ENCODE measurements around the gene DAB1.

The DAB1 gene

GRCh38 chr1:57208741-57209302 lies 215.0 kb downstream of the DAB1 start:
- DNase-seq, result no peak

- DNase-seq, result no peak
Measured at GRCh38 chr1:57206038-57206437, 217.8 kb downstream of the DAB1 start.

GRCh38 chr1:57204942-57205787 lies 218.7 kb downstream of the DAB1 start:
- DNase-seq, result no peak

GRCh38 chr1:57204091-57204490 lies 219.8 kb downstream of the DAB1 start:
- no peak for DNase-seq

- no peak for DNase-seq
Measured at GRCh38 chr1:57202241-57202640, 221.6 kb downstream of the DAB1 start.

- DNase-seq, result no peak
Measured at GRCh38 chr1:57198912-57199311, 224.9 kb downstream of the DAB1 start.

DNA sequence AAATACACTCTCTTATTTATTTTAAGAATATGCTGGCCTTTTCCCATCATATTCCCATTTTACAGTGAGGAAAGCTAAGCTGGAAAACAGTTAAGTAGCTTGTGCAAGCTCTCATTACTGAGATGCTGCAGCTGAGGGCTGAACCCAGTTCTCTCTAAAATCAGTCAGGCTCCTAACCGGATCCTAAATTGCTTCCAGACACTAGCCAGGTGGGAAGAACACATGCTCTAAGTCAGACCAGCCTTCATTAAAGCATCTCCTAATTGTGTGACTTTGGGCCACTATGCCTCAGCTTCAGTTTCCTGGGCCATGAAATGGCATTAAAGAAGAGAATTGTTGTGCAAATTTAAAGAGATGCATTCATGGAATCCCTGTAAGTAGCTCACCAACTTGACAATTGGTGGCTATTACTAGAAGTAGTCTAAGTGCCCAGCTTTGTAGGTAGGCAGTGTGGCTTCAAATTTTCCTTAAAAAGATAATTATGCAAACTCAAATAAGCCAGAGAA lies 228.4 kb downstream of the DAB1 start:
- no peak for DNase-seq

GRCh38 chr1:57192222-57192621 lies 231.6 kb downstream of the DAB1 start:
- DNase-seq, result no peak

DNA sequence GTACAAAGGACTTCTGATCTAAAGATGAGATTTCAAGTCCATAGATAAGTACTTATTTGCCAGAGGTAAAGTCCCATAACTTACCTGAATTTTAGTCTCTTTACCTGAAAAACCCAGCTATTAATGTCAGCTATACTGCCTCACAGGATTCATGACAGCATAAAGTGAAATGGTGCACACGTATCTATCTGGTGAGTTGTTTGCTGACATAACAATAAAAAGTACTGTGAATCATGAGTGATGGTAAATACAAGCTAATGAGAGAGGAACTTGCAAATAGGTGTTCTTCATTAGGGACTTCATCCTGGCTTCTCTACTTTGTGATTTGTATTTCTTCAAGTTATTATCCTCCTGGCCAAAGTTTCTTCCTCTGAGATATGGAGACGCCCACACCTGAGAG lies 233.0 kb downstream of the DAB1 start:
- DNase-seq, result no peak

- no peak for DNase-seq
Measured at GRCh38 chr1:57188168-57188567, 235.7 kb downstream of the DAB1 start.

DNA sequence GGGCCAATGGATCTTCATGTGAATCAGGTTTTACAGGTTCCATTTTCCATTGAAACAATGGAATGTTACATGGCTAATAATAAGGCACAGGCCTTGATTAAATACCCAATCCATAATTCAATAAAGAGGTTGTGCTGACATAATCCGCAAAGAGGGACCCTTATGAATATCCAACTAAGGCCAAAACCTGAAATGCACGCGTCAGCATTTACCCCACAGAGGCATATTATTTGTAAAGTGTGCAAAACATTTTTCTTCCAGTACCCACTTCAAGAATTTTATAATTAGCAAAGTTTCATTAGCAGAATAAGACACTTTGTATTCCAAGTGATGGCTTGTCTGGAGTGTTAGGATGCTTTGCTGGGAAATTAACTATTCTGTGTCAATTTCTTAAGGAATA lies 237.4 kb downstream of the DAB1 start:
- no peak for DNase-seq

DNA sequence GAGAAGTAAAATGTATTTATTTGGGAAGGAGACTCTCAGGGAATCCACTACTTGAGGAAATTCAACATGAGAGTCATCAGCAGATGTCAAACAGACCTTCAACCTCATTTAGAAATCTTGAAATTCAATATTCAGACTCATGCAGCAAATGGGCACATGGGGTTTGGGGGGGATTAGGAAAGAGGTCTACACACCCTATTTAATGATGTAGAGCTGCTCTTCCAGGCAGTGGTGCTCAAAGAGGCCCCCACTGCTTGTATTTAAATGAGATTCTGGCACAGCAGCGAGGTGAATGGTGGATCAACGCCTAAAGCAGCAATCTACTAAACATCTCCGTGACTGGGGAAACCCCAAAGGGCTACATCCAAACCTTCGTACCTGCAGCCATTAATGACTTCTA lies 244.9 kb downstream of the DAB1 start:
- DNase-seq, result no peak

DNA sequence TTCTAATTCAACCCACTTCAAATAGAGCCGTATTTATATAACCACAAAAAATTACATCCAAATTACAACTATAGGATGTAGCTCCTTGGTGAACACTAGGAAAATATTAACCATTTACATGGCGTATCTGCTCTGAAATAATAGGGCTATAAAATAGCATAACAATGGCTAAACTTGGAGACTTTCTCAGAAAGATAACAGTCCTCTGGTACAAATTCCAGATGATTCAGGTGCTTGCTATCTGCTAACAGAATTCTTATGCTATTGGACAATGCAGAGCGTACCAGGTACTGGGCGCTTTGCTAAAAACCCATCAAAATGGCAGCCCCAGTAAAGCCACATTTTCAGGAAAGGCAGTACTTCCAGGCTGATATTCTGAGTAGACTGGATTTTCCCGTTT lies 248.4 kb downstream of the DAB1 start:
- DNase-seq, result no peak

- no peak for DNase-seq
Measured at GRCh38 chr1:57172040-57172439, 251.8 kb downstream of the DAB1 start.

DNA sequence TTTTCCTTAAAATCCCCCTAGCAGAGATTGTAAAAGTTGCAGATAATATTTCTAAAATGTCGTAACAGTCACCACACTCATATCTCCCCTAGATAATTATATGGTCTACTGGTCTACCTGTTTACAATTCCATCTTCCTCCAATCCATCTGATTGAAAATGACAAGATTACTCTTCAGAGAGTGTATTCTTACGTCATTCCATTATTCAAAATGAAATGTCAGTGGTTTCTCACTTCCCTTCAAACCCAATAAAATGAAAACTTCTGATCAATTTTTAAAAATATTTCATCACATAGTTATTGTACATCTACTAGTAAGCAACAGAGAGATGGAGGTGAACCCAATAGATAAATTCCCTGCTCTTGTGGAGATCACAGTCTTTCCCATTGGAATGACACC lies 255.9 kb downstream of the DAB1 start:
- DNase-seq, result no peak

- DNase-seq, result no peak
Measured at GRCh38 chr1:57165546-57165945, 258.3 kb downstream of the DAB1 start.

DNA sequence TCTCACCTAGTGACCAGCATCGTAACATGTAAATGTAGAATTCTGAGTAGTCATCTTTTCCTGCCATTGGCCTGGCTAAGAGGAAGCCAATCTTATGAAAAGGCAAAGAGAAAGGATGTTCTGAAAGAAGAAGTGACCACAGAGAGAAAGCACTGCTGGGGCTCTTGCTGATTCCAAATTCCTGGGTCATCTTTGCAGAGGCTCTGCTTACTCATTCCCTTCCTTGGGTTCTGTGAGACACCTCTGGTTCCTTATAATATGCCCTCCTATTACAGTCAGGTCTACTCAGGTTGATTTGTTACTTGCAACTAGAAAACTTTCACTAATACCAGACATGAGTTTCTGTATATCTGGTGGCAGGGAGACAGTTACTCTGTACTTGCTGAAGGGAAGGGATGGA lies 259.3 kb downstream of the DAB1 start:
- no peak for DNase-seq

GRCh38 chr1:57163789-57164188 lies 260.1 kb downstream of the DAB1 start:
- no peak for DNase-seq

GRCh38 chr1:57163325-57163724 lies 260.5 kb downstream of the DAB1 start:
- DNase-seq, result no peak

DNA sequence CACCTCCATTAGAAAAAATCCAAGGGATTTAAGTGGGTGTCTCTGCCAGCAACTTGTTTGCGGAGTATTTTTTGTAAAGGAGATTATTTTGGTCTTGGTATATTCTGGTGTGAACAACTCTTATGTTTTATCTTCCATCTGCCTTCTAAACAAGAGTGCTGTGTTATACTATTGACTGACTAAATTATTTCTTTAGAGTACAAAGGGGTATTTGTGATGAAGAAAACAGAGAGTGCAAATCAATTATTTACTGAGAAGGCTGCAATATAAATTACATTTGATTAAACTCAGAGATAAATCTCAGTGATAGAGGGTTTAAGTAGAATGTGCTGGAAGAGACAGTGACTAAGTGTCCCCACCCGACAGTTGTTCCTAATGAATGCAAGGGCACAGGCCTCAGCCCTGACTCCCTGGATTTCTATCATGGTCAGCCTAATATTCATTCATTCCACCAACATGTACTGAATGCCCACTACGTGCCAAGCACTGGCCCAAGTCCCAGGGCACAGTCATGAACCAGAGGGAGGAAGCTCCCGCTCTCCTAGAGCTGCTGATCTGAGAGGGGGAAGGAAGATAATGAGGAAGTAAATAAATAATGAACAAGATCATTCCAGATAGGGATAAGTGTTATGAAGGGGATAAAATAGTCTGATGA lies 261.1 kb downstream of the DAB1 start:
- no peak for DNase-seq

DNA sequence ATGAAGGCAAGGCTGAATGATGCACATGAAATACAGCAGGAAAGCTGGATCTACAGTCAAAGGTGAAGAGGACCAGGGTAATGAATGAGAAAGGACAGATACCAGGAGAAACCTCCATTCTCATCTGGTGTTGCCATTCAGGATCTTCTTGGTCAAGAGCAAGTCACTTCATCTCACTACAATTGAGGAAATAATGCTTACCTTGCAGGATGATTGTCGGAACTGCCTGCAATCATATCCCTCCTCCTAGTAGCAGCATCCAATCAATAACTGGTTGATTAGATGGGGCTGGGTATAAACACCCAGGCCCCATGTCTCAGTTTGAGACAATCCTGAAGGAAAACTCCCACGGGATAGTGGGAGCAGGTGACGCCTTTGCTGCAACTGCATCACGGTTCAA lies 263.3 kb downstream of the DAB1 start:
- no peak for DNase-seq

GRCh38 chr1:57158604-57158998 lies 265.3 kb downstream of the DAB1 start:
- no peak for DNase-seq

DNA sequence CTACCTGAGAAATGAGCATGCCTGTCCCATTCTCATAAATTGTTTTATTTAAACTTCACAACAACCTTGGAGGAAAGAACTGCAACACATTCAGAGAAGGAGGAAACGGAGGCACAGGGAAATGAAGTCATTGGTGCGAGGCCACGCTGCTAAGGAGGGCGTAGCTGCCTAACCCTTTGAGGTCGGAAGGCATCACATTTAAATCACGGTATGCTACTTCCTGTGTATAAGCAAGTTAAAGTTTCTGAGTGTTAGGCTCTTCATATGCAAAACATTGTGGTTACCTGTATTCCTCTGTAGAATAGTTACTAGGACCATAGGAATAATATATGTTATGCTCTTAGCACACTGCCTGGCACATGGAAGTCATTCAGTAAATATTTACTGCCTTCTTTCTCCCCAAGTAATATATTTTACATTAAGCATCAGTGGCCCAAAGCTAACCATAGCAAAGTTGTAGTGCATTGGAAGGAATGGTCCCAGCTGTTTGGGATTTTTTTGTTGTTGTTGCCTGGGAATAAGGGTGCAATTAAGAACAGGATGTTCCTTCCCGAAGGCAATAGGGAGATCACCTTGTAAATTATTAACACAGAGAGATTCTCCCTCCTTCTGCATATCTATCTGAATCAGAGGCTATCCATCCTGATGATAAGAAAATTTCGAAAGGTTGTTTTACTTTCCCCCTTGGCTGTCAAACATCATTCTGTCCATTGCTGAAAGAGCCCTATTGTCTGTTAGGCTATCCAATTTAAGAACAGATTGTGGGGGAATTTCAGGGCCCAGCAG lies 265.8 kb downstream of the DAB1 start:
- no peak for DNase-seq
